ENCODE measurements around the gene SLC35A4.

- TF ChIP-seq TAF1 (CRISPR knock-in tag; IDR thresholded peaks at IDR 0.05) (no peak), JUN (CRISPR knock-in tag; IDR thresholded peaks at IDR 0.05) (no peak), PAWR (CRISPR knock-in tag; IDR thresholded peaks at IDR 0.05; ENCODE audit: borderline replicate concordance) (no peak), CTCF (CRISPR knock-in tag; IDR thresholded peaks at IDR 0.05) (no peak), MLX (CRISPR knock-in tag; IDR thresholded peaks at IDR 0.05) (no peak), ZBTB25 (CRISPR knock-in tag; IDR thresholded peaks at IDR 0.05) (no peak), RBFOX2 (IDR thresholded peaks at IDR 0.05; ENCODE audit: low read depth, low read length) (no peak), ELF4 (CRISPR knock-in tag; IDR thresholded peaks at IDR 0.05; ENCODE audit: borderline replicate concordance) (no peak)
Measured at GRCh38 chr5:140568443-140569063, 3.9 kb downstream of the SLC35A4 start.

All from HepG2 (cell line).